HG03060 (cell line): ENCODE results near the gene CDKN2B-AS1.
"Not testable (repeated sequence)": the region's sequence is repeated elsewhere in the genome, so short reads cannot be mapped to it uniquely, and the experiment has no call there.

Source experiments
- ATAC-seq: cut with Tn5 transposase; IDR thresholded peaks from one replicate; pipeline ENCODE4 v1.9.1; 2021; ENCODE audit warnings: low read depth, moderate number of reproducible peaks; ENCODE audit not compliant: unreplicated experiment

CDKN2B-AS1 gene

GRCh38 chr9:22041344-22041743 is 46.8 kb downstream of the CDKN2B-AS1 start:
- ATAC-seq, result no peak

GRCh38 chr9:22041775-22042174 is 47.2 kb downstream of the CDKN2B-AS1 start:
- no peak for ATAC-seq

- ATAC-seq, result no peak
These were observed 49.3 kb downstream of the CDKN2B-AS1 start for GRCh38 chr9:22043928-22044327.

- no peak for ATAC-seq
These were observed 50.0 kb downstream of the CDKN2B-AS1 start for GRCh38 chr9:22044583-22044982.

GRCh38 chr9:22045423-22045822 is 50.8 kb downstream of the CDKN2B-AS1 start:
- ATAC-seq, result no peak

- ATAC-seq, result no peak
These were observed 51.8 kb downstream of the CDKN2B-AS1 start for GRCh38 chr9:22046243-22046885.

- no peak for ATAC-seq
These were observed 53.0 kb downstream of the CDKN2B-AS1 start for GRCh38 chr9:22047596-22047995.

- no peak for ATAC-seq
These were observed 54.8 kb downstream of the CDKN2B-AS1 start for GRCh38 chr9:22049411-22049810.

- ATAC-seq, result no peak
These were observed 56.3 kb downstream of the CDKN2B-AS1 start for GRCh38 chr9:22050924-22051323.

GRCh38 chr9:22052376-22052945 is 57.9 kb downstream of the CDKN2B-AS1 start:
- peak; percentile 45 for ATAC-seq

GRCh38 chr9:22053178-22053577 is 58.6 kb downstream of the CDKN2B-AS1 start:
- ATAC-seq, result no peak

GRCh38 chr9:22054076-22054475 is 59.5 kb downstream of the CDKN2B-AS1 start:
- ATAC-seq, result no peak

- no peak for ATAC-seq
These were observed 59.9 kb downstream of the CDKN2B-AS1 start for GRCh38 chr9:22054529-22054928.

- no peak for ATAC-seq
These were observed 60.5 kb downstream of the CDKN2B-AS1 start for GRCh38 chr9:22055090-22055489.

- ATAC-seq, result no peak
These were observed 61.8 kb downstream of the CDKN2B-AS1 start for GRCh38 chr9:22056402-22056801.

- ATAC-seq, result not testable (repeated sequence)
These were observed 63.4 kb downstream of the CDKN2B-AS1 start for GRCh38 chr9:22057972-22058371.

GRCh38 chr9:22060831-22061383 is 66.3 kb downstream of the CDKN2B-AS1 start:
- no peak for ATAC-seq

GRCh38 chr9:22064957-22065356 is 70.4 kb downstream of the CDKN2B-AS1 start:
- ATAC-seq, result no peak

GRCh38 chr9:22065431-22066200 is 71.0 kb downstream of the CDKN2B-AS1 start:
- ATAC-seq, result no peak

- ATAC-seq, result no peak
These were observed 72.6 kb downstream of the CDKN2B-AS1 start for GRCh38 chr9:22067196-22067595.

- ATAC-seq, result no peak
These were observed 73.8 kb downstream of the CDKN2B-AS1 start for GRCh38 chr9:22068369-22068768.
